AG20443 (cell line): ENCODE results near the gene ZFAND3.

Experiments
- DNase-seq: peaks from one replicate; pipeline ENCODE4 v3.0.0; 2012; ENCODE audit warnings: low spot score, mixed read lengths

Gene ZFAND3

DNA sequence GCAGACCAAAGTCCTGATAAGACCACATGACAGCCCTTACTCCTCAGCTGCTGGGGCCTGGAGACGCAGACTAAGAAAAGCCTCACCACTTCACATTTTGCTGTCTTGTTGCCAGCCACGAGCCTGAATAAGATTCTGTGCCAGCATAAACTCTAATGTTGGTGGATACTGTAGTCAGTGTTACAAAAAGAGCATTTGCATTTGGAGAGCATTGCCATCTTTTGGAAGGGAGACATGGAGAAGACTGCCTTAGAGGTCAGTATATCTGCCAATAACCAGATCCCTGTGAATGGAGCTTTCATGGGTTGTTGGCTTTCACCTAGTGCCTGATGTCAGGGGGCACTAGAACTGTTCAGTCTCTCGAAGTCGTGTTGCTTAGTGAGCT, 315.2 kb downstream of the ZFAND3 start:
- DNase-seq, result no peak

DNA sequence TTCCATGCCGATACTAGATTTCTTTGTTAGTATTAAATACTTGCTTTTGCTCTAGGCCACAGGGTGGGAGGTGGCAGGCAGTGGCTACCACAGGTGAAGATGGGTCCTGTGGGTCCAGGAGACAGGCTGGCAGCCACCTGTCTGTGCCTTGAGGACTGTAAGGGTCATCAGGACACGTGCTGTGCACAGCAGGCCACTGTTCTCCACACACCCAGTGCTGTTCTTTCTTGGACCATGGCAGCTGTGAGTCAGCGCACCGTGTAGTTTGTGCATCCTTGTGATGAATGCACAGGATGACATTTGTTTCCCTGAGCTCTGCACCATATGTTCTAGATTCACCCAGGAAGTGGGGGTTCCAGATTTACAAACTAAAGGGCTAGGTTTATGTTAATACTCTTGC, 317.0 kb downstream of the ZFAND3 start:
- DNase-seq, result no peak

DNA sequence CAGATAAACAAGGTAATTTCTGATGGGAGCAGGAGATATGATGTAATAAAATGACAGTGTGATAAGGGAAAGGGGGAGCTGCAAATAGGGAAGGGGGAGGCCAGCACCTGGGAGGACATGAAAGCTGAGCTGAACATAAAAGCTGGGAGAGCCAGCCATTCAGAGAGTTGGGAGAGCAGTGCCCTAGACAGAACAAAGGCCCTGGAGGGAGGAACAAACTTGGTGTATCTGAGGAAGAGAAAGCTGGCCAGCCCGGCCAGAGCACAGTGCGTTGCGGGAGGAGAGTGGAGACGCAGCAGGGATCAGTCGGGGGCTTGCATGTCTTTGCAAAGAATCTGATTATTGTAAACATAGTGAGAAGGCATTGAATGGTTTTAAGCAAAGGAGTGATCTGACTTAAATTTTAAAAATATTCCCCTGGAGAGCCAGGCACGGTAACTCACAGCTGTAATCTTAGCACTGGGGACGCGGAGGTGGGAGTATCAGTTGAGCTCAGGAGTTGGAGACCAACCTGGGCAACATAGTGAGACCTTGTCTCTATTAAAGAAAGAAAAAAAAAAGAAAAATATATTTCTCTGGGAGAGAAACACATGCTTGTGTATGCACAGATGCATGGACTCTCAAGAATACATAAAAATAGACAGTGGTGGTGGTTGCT, 318.2 kb downstream of the ZFAND3 start:
- no peak for DNase-seq

DNA sequence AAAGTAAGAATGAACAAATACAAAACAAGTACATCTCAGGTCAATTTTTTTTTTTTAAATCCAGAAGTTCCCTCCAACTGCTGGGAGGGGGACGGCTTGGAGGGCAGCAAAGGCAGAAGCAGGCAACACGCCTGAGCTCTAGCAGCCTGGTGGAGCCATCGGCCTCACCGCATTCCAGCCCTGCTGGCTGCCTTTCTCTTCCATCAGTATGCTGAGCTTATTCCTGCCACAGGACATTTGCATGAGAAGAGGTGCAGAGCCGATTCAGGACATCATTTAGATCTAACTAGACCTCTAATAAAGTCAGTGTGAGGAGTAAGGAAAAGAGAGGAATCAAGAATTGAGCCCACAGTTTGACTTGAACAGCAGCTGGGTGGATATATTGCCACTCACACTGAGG, 318.8 kb downstream of the ZFAND3 start:
- no peak for DNase-seq

DNA sequence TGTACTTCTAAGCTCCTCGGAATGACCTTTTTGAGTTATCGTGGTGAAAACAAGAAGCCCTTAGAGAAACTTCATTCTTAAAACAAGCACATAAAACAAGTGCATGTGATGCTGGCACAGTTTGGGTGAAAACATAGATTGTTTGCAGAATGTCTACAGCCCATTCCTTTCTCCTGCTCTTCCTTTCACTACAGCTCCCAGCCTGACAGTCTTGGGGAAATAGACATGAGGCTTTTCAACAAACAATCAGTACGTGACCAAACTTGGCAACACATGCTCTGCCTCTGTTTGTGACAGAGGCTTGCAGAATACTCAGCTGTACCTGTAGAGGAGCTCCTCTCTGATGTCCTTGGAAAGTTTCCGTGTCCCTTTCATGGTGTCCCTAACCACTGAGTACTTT, 321.6 kb downstream of the ZFAND3 start:
- no peak for DNase-seq

DNA sequence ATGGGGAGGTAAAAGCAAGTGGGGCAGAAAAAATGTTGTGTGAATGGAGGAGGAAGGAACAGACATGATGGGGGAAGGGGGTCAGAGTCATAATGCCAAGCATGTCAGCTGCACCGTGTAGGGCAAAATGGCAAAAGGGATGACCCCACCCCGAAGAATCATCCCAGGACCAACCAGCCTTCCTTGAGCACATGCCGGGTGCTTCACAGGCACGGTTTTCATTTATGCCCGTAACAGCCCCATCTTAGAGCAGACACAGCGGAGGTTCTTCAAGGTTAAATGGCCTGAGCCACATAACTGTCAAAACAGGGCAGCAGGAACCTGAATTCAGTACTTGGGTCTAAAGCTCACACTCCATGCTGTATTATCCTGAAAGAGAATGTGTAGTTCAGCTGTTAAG, 322.2 kb downstream of the ZFAND3 start:
- DNase-seq, result no peak

DNA sequence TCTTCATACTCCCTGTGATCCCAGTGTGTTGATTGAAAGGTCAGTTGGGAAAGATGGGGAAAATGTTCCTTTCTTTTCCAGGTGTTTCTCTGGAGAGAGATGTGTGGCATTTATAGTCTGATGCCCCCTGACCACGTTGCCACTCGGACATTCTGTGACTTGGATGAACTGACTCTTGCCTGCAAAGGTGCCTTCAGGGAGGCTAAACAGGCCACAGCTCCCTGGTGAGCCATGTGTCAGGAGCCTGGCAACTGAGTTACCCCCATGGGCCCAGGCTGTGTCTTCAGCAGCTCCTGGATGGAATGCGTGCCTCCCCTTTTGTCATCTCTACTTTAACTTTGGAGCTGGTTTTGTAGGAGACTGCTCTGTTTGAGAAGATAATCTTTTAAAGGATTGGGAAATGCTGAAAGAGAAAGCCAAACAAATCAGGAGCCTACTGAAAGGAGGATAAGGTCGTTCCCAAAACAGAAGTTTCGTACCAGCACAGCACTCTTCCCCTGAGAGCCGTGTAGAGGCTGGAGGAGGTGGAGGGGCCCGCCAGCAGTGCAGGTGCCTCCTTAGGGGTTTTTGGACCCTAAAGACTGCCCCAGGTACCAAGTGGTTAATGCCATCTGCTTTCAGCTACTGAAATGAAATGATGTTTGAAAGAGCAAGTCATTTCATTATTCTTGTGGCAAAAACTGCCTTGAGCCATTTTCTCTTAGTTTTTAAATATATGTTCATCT, 322.8 kb downstream of the ZFAND3 start:
- DNase-seq, result no peak

DNA sequence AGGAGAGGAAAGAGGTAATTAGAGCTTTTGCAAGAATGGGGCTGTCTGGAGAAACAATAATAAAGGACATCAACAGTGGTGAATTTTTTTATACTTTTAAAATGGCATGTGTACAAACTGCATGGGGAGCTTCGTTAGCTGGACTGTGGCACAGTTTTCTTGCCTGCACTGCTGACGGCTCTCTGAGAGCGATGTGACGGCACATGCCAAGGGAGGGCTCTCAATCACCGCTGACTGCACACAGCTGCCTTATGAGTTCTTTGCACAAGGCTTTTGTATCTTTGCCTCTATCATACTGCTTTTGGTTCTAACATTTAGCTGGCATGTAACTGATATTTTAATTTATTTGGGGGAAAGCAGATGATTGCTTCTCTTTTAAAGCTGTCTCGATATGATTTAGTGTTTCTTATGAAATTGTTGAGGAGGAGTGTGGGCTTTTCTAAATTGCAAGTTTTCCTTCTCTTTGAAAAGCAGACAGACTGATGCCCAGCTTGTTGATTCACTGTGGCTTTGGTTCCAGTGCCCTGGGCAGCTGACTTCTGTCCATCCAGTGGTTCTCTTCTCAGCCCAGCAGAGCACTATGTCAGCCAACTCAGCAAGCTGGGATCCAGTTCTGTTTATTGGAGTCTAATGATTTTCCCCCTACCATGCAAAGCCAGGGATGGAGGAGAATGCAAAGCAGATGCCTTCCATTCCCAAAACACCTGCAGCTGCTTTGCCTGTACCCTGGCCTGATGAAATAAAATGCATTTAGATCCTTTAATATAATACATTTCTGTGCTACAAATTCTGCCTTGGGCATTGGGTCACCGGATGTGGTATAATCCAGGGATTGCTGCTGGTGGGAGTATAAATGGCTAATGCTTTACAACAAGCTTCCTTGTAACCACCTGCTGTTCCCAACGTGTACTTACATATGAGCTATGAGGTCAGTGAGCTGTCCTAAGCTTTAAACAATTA, 323.9 kb downstream of the ZFAND3 start:
- no peak for DNase-seq

DNA sequence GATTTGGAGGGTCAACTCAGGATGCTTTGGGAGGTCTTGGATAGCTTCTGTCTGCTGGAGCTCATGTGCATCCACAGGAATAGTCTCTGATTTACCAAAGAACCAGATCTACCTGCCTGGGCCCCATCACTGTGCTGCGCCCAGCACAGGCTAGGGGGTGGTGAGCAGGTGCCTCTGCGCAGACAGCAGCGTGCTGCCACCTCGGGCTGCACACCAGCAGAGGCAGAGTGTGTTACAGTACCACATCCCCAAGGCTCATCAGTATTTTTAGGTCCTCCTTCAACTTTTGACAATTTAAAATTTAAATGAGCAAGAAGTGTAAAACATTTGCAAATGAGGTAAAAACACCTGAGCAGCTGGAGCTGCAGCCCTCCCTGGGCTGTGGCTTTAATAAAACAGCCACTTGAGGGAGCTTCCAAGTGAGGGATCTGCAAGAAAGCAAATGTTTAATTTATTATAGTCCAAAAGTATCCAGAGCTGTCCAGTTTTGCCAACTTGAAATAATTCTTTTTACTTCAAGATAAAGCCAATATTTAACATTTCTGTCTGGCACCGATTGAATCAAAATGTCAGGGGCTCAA, 324.9 kb downstream of the ZFAND3 start:
- DNase-seq, result no peak

DNA sequence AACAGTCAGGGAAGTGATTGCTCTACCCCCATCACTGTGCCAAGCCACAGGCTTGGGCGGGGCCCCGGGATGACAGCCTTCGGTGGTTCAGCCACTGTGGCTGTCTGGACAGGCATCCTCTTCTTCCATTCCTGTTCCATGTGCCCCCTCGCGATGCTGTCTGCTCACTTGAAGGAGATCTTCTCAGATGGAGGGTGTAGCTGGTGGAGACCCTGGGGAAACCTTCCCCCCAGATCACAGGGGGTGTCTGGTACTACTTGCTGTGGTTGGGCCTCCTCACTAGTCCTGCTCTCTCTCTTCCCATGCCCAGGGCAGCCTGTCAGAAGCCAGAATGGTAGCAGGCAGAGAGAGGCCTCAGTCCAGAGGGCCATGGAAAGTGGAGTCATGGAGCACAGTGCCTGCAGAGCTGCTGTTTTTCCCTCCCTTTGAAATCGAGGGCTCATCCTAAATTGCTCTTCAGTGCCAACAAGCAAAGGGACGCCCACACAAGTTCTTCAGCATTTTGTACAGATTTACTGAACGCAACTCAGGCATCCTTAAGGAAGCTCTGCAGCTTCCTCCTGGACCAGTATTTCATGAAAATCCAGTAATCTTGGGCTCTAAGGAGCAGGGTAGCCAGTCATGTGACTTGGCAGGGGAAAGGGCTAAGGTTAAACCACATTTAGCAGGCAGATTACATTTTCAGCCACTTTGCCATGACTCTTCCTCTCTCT, 326.6 kb downstream of the ZFAND3 start:
- peak; percentile 65 for DNase-seq

DNA sequence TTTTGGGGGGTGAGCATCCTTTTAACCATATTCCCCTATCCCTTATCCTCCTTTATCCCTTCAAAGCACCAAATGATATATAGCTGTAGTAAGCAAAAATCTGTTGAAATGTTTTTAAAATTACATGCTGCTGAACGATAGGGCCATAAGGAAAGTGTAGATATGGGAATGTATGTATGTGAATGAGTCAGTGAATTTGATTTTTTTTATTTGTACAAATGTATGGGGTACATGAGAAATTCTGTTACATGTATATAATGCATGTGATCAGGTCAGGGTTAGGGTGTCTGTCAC, 327.2 kb downstream of the ZFAND3 start:
- DNase-seq, result no peak

DNA sequence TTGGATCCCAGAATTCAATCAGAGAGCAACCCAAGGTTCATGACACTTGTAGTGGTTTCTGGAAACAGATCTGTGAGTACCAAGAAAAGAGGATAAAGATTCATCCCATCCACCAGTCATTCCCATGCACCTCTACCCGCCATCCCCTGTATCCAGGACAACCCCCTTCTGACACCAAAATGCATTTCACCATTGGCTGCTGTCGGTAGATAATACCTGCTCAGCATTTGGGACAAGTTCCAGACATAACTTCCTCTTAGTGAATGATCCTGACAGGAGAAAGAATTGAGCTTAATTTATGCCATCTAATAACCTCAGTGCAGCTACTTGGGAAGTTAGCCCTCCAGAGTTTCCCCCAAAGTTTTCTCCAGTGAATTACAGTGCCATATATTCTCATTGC, 329.1 kb downstream of the ZFAND3 start:
- DNase-seq, result no peak

DNA sequence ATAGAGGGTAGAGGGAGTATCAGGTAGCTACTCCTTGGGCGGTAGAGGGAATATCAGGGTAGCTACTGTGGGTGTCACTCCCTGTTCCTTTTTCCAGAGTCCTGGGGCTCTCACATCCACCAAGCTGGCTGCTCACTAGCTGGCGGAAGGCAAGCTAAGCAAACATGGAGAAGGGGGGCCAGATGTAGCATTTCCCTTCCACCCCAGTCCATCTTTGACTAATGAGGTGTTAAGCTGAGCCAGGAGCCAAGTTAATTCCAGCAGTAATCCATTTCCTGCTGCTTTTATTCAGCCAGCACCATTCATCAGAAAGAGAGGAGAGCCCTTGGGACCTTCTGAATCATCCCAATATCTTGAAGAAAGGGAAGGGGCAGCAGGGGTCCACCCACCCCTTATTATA, 330.0 kb downstream of the ZFAND3 start:
- DNase-seq, result no peak

DNA sequence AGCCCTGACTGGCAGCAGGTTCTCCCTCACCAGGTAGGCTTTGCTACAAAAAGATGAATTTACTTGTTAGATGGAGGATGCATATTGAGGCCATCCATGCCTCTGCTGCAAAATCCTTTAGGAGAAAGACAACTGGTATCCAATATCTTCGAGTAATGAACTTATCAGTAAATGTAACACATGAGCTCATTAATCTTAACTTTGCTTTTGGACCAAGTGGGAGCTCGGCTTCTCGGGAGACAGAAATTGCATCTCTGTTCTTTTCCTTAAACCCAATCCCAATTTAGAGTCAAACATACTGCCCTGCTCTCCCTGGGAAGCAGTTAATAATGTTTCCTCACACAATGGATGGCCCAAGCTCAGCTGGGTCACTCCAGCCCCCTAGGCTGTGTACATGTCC, 330.5 kb downstream of the ZFAND3 start:
- DNase-seq, result no peak

DNA sequence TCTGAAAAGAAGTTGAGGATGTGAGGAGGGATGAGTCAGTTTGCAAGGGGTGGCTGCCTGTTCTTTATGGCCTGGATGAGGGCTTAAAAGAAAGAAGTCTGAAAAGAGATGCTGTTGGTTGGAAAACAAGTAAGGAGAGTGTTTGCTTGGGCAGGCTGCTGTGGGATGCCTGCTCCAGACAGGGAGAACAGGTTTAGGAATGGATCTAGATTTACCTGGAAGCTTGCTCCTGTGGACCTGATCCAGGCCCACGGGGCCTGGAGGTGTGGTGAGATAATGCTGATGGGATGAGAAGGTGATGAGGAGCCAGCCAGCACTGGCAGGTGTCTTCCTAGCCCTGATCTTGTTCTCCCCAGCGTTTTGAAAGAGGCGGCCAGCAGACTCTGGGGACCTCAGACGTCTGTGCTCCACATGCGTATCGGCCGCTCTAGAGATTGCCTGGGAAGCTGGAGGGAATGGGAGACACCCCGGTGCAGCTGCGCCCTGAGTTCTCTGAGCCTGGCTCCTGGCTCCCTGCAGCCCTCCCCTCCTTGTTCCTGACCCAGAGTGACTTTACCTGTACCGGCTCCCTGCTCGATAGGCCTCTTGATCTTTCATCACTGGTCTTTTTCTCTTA, 331.3 kb downstream of the ZFAND3 start:
- DNase-seq, result no peak

DNA sequence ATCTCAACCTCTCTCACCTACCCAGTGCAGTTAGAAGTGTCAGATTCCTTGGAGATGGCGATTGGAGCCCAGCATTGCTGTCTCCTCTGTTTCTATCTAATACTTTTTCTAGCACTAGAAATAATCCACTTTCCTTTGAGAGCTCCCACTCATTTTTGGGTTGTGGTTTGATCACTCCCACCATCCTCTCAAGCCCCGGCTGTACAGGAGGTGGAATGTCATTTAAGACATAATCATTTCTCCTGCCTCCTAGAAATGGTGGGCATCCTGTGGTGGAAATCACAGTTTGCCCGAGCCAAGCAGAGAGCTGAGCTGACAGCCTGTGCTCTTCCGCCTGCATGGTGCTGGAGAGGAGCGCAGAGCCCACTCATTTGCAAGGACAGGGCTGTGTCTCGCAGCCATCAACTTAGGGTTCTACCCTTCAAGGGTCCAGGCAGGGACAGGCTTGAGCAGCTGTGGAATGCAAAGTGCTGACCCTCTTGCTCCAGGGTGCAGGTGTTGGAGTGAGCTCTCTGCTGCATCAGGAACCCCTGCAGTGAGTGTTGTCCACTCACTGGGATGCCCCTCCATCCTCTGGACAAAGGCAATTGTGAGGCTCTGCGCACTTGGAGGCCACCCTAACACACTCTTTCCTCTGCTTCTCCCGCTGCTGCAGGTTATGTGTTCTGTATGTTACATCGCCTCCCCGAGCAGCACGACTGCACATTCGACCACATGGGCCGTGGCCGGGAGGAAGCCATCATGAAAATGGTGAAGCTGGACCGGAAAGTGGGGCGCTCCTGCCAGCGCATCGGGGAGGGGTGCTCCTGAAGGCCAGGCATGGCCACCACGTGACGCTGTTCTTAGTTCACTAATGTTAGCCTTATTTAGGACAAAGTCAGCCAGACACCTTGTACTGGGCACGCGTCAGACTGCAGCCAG, 332.3 kb downstream of the ZFAND3 start:
- no peak for DNase-seq

DNA sequence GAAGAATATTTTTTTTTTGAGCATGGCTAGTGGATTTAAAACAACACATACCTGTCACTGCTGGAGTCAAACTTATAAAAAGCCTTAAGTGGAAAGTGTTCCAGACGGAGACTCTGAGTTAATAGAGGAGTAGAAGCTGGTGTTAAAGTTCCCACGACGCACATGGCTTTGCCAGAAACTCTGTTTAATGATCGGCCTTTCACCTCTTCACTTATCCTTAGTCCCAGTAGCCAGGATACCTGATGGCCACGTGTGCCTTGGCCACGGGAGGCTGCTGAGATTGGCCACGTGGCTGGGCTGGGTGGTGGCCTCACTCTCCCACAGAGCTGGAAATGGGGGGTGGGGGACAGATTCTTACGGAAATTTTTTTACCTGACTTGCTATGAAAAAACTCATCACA, 333.1 kb downstream of the ZFAND3 start:
- DNase-seq, result no peak

DNA sequence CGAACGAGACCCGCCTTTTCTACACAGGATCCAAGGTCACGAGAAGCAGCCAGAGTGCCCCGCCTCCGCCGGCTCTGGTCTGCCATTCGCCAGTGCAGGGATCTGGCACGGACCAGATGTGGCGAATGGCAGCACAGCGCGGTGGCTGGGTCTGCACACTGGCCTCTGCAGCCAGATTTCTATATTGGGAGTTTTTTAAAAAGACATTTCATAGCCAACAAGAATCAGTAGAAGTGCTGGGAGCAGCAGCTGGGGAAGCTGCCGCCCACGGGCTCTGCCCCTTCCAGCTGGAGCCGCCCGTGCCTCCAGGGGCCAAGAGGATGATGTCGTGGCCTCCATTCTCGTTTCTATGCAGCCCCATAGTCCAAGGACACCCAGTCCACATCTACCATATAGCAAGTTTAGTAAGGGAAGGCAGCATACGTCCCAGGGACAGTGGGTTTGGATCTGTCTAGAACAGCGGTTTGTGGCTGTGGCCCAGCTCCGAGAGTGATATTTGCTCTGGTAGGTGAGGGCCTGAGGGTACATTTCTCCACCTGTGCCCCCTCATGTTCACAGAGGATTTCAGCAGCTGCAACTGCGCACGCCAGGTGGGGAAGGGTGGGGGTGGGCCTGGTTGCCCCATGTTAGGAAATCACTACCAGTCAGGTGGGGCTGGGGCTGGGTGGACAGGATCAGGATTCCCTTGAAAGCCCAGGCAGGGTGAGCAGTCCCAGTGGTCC, 333.7 kb downstream of the ZFAND3 start:
- DNase-seq, result no peak

DNA sequence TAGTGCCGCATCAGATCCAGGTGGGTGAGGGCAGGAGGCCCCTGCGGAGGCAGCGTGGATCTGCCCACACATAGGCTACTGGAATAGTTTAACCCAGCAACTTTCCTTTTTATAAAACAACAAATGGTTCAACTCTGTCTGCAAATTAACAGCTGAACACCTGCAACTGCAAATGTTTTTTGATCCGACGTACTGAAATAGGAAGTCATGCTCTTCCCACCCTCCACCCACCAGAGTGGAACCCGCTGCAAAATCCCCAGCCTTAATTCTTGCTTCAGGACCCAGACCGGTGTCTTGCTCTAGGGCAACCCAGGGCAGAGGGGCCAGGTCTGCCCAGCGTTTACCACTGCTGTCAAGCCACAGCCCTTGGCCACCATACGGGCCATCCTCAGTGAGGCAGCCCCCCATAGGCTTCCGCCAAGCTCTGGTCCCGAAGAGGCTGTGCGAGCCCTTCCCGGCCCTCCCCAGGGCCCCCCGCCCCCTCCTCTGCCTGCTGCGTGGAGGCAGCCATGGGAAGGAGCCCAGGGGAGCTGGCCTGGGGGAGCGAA, 334.3 kb downstream of the ZFAND3 start:
- no peak for DNase-seq

DNA sequence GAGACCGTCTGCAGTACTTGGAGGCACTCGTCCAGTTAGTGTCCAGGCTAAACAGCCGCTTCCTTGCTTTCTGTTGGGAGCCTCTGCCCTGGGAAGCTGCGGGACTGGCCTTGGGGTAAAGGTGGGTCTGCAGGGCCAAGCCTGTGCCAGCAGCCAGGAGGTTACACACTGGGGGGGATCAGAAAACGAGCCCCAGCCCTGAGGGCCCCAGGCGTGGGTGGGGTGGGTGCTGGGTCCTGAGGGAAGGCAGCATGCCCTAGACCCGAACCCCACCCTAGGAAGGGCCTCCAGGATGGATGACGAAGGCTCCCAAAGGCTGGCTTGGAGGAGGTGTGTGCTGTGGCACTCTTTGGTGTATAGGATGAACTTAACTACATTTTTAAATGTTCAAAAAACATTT, 335.2 kb downstream of the ZFAND3 start:
- no peak for DNase-seq
